Calu3 (cell line): ENCODE data around the gene SLCO4A1. TPM values are rescaled to one million over a fixed set of nuclear protein-coding genes. Genes with fewer than 3 reads are reported as not detected.

ENCODE experiments used
- BruUV-seq: library from RNA; stranded (reverse); fragments of 400-500 nt; replicated peaks from 2 replicates; lab custom pipeline; 2021; lab: Mats Ljungman, UMichigan
- CTCF ChIA-PET: fragments of 300-600 bp; sonication (Branson Sonifier 250); formaldehyde crosslinking; loops from one replicate; lab custom pipeline; 2022; ENCODE audit warnings: antibody characterized with exemption; lab: Charles Lee
- DNase-seq: peaks from one replicate; pipeline ENCODE4 v3.0.0; 2022
- H3K27ac Mint-ChIP-seq: one replicate; pipeline ENCODE4 v1.8.0; 2022; ENCODE audit warnings: mixed read lengths; ENCODE audit not compliant: unreplicated experiment
- H3K27me3 Mint-ChIP-seq: one replicate; pipeline ENCODE4 v1.8.0; 2022; ENCODE audit warnings: mixed read lengths; ENCODE audit not compliant: unreplicated experiment
- H3K36me3 Mint-ChIP-seq: one replicate; pipeline ENCODE4 v1.8.0; 2022; ENCODE audit warnings: mild to moderate bottlenecking, moderate library complexity, mixed read lengths; ENCODE audit not compliant: insufficient read depth, unreplicated experiment
- H3K4me1 Mint-ChIP-seq: one replicate; pipeline ENCODE4 v1.8.0; 2022; ENCODE audit warnings: mild to moderate bottlenecking, low read depth, mixed read lengths; ENCODE audit not compliant: unreplicated experiment
- H3K4me3 Mint-ChIP-seq: one replicate; pipeline ENCODE4 v1.8.0; 2022; ENCODE audit warnings: mild to moderate bottlenecking, low read depth, moderate library complexity, mixed read lengths; ENCODE audit not compliant: unreplicated experiment
- H3K9me3 Mint-ChIP-seq: one replicate; pipeline ENCODE4 v1.8.0; 2022; ENCODE audit warnings: low read depth, mixed read lengths; ENCODE audit not compliant: unreplicated experiment
- intact Hi-C: fragments of 100-400 bp; cut with micrococcal nuclease; formaldehyde crosslinking; loops from one replicate; pipeline ENCODE4 v1.10.0; 2022; ENCODE audit not compliant: unreplicated experiment
- total RNA-seq: library from RNA; stranded (reverse); gene quantifications from 2 replicates; pipeline ENCODE4 v1.2.3, GENCODE V29; 2022
- TF ChIP-seq, protein P1 (sequence below): fragments of 200-600 bp; IDR thresholded peaks from one replicate; pipeline ENCODE4 v1.8.0; 2022; ENCODE audit warnings: antibody characterized with exemption; ENCODE audit not compliant: unreplicated experiment

The SLCO4A1 gene
- total RNA-seq, 1 experiment from 2014 or later, result 63.9 TPM

DNA sequence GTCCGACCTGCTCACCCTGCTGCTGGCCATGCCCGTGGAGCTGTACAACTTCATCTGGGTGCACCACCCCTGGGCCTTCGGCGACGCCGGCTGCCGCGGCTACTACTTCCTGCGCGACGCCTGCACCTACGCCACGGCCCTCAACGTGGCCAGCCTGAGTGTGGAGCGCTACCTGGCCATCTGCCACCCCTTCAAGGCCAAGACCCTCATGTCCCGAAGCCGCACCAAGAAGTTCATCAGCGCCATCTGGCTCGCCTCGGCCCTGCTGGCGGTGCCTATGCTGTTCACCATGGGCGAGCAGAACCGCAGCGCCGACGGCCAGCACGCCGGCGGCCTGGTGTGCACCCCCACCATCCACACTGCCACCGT lies 67.2 kb downstream of the SLCO4A1 start:
- TF ChIP-seq, protein P1, sequence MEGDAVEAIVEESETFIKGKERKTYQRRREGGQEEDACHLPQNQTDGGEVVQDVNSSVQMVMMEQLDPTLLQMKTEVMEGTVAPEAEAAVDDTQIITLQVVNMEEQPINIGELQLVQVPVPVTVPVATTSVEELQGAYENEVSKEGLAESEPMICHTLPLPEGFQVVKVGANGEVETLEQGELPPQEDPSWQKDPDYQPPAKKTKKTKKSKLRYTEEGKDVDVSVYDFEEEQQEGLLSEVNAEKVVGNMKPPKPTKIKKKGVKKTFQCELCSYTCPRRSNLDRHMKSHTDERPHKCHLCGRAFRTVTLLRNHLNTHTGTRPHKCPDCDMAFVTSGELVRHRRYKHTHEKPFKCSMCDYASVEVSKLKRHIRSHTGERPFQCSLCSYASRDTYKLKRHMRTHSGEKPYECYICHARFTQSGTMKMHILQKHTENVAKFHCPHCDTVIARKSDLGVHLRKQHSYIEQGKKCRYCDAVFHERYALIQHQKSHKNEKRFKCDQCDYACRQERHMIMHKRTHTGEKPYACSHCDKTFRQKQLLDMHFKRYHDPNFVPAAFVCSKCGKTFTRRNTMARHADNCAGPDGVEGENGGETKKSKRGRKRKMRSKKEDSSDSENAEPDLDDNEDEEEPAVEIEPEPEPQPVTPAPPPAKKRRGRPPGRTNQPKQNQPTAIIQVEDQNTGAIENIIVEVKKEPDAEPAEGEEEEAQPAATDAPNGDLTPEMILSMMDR, result no peak
- H3K27me3 Mint-ChIP-seq, result peaks cover 71% of the 10 kb centered on the region
- no peak overlapping the region for H3K4me3 Mint-ChIP-seq
- BruUV-seq, result no TSS peak
- H3K9me3 Mint-ChIP-seq, result peaks cover 2% of the 10 kb centered on the region
- intact Hi-C loops, result no loop called here
- CTCF ChIA-PET, result interaction anchor here (0.9 kb wide), 1 partner anchor 43 kb away, joined by 3 read pairs; no protein-coding TSS in a partner anchor
- no peak for DNase-seq
- H3K36me3 Mint-ChIP-seq, result peaks cover 7% of the 10 kb centered on the region
- no peak overlapping the region for H3K27ac Mint-ChIP-seq
- peaks cover 30% of the 10 kb centered on the region for H3K4me1 Mint-ChIP-seq

DNA sequence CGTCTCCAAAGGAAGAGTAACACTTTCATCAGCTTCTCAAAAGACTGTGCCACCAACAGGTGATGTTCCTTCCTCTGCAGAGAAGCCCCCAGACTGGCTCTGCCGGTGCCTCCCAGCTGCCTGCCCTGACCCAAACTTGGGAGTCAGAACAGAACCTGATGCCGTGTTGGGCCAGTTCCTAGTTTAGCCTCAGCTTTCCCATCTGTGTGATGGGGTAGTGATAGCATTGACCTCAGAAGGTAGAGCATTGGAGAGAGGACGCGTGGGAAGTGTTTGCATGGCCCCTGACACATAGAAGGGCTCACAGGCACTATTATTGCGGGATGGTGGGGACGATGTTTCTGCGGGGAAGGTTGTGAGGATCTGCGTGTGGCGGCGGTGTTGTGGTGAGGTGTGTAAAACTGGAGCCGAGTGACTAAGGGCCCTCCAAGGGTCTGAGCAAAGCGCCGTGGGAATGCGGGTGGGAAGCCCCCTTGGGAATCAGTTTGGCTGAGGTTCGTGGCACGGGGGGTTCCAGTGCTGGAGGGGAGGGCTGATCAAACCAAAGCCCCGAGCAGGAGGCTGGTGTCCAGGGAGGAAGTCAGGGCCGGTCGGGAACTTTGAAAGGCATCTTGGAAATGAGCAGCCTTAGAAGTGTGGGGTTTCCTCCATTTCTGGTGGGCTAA lies 68.0 kb downstream of the SLCO4A1 start:
- H3K27ac Mint-ChIP-seq, result no peak overlapping the region
- intact Hi-C loops, result no loop called here
- BruUV-seq, result no TSS peak
- no peak for DNase-seq
- H3K9me3 Mint-ChIP-seq, result peaks cover 2% of the 10 kb centered on the region
- CTCF ChIA-PET, result interaction anchor here (0.6 to 1.5 kb wide), 2 partner anchors 81 to 227 kb away, joined by 3 to 7 read pairs; no protein-coding TSS in a partner anchor
- peaks cover 79% of the 10 kb centered on the region for H3K27me3 Mint-ChIP-seq
- TF ChIP-seq, protein P1, result no peak
- H3K4me1 Mint-ChIP-seq, result peaks cover 21% of the 10 kb centered on the region
- no peak overlapping the region for H3K4me3 Mint-ChIP-seq
- H3K36me3 Mint-ChIP-seq, result no peaks in the 10 kb centered on the region

DNA sequence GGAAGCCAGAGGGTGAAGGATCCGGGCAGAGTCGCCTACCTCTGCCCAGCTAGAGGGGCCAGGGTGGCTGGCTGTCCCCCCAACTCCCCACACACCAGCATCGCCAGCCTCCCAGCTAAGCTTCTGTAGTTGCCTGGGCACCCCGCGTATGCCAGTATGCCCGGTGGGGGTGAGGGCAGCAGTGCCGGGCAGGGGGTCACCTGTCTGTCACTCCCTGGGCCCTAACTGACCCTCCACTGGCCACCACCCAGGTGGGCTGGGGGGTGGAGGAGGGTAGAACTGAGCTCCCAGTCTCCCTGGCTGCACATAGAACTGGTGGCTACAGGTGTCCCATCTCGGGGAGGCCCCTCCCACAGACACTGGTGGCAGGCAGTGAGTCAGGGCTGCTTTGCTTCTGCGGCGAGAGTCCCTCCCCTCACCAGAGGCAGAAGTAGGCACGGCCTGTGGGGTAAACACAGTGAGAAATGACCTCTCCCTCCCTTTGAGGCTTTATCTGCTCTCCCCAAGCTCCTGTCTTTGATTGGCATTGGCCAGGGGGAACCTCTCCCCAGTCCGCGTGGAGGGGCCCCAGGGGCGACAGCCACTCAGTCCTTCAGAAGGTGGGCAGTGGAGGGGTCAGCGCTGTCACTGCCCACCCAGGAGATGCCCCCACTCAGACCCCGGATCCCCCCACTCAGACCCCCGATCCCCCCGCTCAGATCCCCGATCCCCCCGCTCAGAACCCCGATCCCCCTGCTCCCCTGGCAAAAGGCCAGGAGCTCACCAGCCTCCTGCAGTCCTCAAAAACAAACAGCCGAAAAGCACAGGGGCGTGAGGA lies 68.8 kb downstream of the SLCO4A1 start:
- intact Hi-C loops, result no loop called here
- TF ChIP-seq, protein P1, result no peak
- H3K27ac Mint-ChIP-seq, result no peak overlapping the region
- H3K27me3 Mint-ChIP-seq, result peaks cover 86% of the 10 kb centered on the region
- peak; percentile 78 for DNase-seq
- no peaks in the 10 kb centered on the region for H3K36me3 Mint-ChIP-seq
- H3K4me3 Mint-ChIP-seq, result peak overlapping the region; percentile 35
- CTCF ChIA-PET, result interaction anchor here (0.6 to 1.5 kb wide), 4 partner anchors 12 to 226 kb away, joined by 3 to 7 read pairs (median 3); no protein-coding TSS in a partner anchor
- no TSS peak for BruUV-seq
- H3K9me3 Mint-ChIP-seq, result peaks cover 2% of the 10 kb centered on the region
- peaks cover 16% of the 10 kb centered on the region for H3K4me1 Mint-ChIP-seq

DNA sequence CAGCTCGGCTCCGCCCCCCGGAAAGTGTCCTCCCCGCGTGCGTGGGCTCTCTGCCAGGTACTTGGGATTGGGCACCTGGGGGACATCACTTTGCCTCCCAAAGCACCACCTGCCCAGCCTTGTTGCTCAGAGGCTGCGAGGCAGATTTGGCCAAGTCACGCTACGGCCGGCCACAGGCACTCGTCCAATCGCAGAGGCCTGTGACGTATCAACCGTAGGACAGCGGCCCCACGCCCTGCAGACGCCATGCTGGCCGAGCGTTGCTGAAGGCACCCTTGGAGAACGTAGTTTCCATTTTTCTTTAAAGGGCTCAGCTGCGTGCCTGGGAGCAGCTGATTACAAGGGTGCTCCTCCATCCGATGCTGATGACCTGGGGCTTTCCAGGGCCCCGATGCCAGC lies 69.4 kb downstream of the SLCO4A1 start:
- no peak overlapping the region for H3K27ac Mint-ChIP-seq
- DNase-seq, result peak; percentile 34
- no peaks in the 10 kb centered on the region for H3K36me3 Mint-ChIP-seq
- TF ChIP-seq, protein P1, result no peak
- peaks cover 92% of the 10 kb centered on the region for H3K27me3 Mint-ChIP-seq
- peaks cover 2% of the 10 kb centered on the region for H3K9me3 Mint-ChIP-seq
- BruUV-seq, result no TSS peak
- intact Hi-C loops, result no loop called here
- peaks cover 16% of the 10 kb centered on the region for H3K4me1 Mint-ChIP-seq
- H3K4me3 Mint-ChIP-seq, result peak overlapping the region; percentile 35
- CTCF ChIA-PET, result interaction anchor here (0.6 to 1.5 kb wide), 3 partner anchors 11 to 220 kb away, joined by 3 to 7 read pairs (median 3); no protein-coding TSS in a partner anchor
